NCI-H345 treated with DMSO at 0.1 percent for 48 hours (cell line): Measurements from ENCODE around the gene SGPL1.
"Not testable (repeated sequence)": the region's sequence is repeated elsewhere in the genome, so short reads cannot be mapped to it uniquely, and the experiment has no call there.

Experiments
- DNase-seq: peaks from one replicate; lab custom pipeline; 2025; ENCODE audit not compliant: unreplicated experiment; lab: John Stamatoyannopoulos, UW

Gene SGPL1

GRCh38 chr10:70837660-70838059 lies 21.9 kb downstream of the SGPL1 start:
- no peak for DNase-seq

DNA sequence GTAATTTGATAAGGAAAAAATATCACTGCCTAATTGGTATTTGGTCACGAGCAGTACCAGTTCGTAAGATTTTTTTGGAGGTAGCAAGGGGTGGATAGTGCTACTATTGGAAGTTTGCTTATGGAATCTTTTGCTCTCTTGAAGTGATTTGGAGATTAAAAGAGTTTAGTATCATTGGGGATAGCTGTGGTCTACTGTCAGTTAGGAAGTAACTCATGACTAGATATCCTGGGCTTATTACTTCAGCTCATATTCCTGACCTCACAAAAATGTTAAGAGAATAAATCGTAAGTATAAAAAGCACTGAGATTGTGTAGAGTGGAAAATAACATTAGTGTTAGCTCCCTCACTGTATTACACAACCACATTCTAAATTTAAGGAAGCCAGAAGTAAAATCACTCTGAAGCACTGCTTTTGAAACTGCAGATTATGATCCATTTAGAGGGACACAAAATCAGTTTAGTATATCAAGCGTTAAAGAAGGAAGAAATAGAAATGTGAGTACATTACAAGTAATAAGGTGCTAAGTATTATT lies 22.6 kb downstream of the SGPL1 start:
- DNase-seq, result no peak

GRCh38 chr10:70840836-70841235 lies 25.1 kb downstream of the SGPL1 start:
- no peak for DNase-seq

DNA sequence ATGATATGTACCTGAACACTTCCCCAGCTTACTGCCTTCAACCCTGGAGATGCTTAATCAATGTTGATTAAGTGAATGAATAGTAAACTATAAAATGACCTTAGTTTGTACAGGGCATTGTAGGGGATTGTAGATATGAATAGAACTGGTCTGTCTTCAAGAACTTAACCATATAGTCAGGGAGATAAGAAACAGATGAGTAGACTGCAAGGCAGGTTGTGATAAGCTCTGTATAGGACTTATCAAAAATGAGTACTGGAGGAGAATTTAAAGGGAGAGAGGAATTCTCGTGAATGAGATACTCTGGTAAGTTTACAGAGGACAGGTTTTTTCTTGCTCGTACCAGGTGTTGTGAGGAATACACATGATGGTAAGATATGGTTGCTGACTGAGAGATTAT lies 27.6 kb downstream of the SGPL1 start:
- DNase-seq, result no peak

GRCh38 chr10:70843776-70844489 lies 28.2 kb downstream of the SGPL1 start:
- no peak for DNase-seq

GRCh38 chr10:70845256-70845655 lies 29.5 kb downstream of the SGPL1 start:
- no peak for DNase-seq

DNA sequence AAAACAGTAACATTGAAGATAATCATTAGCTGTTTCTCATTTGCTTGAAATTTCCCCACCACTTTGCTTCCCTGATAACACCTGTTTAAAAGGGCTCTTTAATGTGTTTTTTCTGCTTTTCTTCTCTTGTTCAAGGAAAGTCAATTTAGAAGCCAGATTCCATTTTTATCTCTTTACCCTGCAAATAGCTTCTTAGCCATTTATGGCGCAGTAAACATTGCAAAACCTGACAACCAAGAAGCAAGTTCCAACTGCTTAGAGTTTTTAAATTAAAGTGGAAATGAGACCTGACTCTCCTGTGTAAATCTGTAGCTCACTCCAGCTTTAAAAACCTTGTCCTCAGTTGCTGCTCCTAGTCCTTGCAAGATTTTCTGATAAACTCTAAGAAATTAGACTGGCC lies 30.1 kb downstream of the SGPL1 start:
- no peak for DNase-seq

- DNase-seq, result no peak
Measured at GRCh38 chr10:70846795-70847194, 31.0 kb downstream of the SGPL1 start.

- DNase-seq, result no peak
Measured at GRCh38 chr10:70847659-70848360, 32.1 kb downstream of the SGPL1 start.

GRCh38 chr10:70849582-70850016 lies 33.9 kb downstream of the SGPL1 start:
- no peak for DNase-seq

DNA sequence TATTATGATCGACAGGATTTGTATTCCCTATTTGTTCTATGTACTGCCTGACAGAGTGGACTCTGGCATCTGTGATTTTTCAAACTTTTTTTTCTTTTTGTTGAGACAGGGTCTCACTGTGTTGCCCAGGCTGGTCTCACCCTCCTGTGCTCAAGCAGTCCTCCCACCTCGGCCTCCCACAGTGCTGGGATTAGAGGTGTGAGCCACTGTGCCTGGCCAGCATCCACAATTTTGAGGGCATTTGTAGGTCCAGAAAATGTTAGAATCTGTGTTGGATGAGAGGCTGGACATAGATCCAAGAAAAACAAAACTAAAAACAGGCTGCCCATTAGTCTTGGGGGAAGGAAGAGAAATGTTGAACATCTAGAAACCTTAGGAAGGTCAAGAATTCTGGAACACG lies 34.3 kb downstream of the SGPL1 start:
- DNase-seq, result no peak

GRCh38 chr10:70851597-70852475 lies 36.1 kb downstream of the SGPL1 start:
- no peak for DNase-seq

GRCh38 chr10:70853038-70853437 lies 37.3 kb downstream of the SGPL1 start:
- DNase-seq, result no peak

- no peak for DNase-seq
Measured at GRCh38 chr10:70853457-70853856, 37.7 kb downstream of the SGPL1 start.

DNA sequence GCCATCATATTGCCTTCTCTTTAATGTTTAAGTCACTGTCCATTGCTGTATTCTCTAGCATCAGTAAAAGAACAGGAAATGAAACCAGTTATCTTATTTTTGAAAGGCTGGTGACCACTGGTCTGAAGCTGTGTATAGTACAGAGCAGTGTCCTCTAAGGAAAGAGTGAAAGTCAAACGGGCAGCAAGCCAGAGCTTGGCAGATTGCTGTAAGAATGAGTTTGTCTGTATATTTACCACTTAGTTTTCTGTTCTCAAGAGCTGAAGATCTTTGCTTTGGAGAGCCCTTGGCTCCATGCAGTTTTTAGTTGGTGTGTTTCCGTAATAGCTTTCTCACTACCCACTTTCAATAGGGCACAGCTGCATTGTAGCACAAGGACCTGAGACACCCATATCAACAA lies 40.7 kb downstream of the SGPL1 start:
- DNase-seq, result no peak

DNA sequence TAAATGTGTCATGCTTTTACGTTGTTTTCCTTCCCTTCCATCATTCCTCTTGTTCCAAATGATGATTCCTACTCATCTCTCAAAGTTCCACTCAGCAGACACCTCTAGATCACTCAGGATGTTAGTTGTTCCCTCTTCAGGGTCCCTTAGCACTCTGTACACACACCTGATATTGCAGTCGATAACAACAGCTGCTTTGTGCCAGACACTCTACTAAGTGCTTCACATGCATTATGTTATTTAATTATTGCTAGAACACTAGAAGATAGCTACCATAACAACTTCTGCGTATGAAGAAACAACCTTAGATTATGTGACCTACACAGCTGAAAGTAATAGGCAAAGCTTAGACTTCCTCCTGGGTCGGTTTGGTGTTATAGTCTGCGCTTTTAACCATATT lies 43.0 kb downstream of the SGPL1 start:
- DNase-seq, result no peak

- not testable (repeated sequence) for DNase-seq
Measured at GRCh38 chr10:70861495-70862197, 45.9 kb downstream of the SGPL1 start.

DNA sequence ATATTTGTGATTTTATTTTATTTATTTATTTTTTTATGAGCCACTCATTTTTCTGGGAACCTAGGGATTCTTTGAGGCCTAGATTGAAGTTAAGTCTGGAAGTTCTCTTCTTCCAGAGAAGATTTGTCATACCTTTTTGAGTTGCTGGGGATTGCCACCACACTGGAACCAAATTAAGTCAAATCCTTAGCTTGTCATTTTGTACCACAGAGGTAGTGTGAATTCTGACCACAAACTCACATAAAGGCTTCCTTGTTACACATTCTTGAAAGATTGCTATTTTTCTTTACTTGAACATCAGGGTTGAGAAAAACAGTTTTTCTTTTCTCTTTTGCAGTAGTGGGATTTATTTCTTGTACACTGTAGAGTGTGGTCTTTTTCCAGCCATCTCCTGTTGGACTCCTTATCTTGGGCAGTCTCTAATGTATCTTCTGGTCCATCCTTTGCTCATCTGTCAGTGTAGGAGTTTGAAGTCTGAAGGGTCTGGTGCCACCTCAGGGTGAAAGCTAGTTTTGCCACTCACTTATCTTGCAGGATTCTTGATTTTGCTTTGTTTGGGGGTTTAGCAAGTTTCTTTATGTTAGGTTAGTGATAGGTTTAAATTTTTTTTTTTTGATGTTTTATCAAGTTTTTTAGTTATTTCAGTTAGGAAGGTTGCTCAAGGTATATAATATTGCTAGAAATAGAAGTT lies 47.9 kb downstream of the SGPL1 start:
- DNase-seq, result no peak

- DNase-seq, result no peak
Measured at GRCh38 chr10:70864935-70865334, 49.2 kb downstream of the SGPL1 start.

GRCh38 chr10:70866424-70866823 lies 50.7 kb downstream of the SGPL1 start:
- no peak for DNase-seq
